ENCODE measurements around the gene VWA8.

VWA8 gene

DNA sequence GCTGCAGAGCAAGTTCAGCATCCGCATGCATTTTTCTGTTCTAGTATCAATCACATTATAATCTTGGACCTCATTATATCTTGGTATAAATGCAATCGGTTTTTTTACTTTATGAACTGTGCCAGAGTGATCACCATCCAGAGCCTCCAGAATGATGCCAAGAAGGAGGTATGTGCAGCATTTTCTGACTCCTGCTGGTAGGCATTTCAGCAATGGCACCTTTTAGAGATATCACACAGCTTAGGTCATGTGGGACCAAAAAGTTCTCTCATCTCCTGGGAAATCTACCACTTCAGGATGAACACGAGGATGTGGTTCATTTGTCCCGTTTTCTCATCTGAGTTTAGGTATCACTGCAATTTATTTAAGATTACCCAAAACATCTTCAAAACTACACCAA, 220.4 kb downstream of the VWA8 start:
- DNase-seq = no peak

DNA sequence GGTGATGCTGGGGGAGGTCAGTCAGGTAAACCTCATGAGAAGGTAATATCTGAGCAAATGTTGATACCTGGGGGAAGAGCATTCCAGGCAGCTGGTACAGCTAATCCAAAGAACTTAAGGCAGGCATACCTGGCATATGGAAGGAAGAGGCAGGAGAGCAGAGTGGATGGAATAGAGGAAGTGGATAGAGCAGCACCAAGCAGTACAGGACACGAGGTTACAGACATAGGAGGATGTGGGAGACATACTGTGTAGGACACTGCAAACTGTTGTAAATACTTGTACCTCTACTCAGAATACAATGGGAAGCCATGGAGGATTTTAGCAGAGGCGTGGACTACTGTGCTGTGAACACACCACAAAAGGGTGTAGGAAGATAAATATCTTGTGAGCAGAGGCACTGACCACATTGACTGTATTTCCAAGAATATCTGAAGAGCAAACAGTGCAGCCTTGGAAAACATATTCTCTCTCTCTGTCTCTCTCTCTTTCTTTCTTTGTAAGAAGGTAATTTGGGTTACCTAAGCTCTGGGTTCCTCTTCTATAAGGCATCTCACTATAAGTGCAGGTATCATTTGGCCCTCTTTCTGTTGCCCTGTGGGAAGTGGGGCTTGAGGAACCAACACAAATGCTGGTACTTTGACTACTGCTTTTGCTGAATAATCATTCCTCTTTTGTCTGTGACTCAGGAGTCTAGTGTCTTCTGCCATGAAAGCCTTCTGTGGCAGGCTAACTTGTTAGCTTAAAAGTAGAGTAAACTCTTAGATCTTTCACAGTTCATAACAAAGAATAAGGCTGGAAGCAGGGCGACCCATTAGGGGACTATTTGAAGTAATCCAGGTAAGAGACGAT, 238.0 kb downstream of the VWA8 start:
- no peak for DNase-seq

DNA sequence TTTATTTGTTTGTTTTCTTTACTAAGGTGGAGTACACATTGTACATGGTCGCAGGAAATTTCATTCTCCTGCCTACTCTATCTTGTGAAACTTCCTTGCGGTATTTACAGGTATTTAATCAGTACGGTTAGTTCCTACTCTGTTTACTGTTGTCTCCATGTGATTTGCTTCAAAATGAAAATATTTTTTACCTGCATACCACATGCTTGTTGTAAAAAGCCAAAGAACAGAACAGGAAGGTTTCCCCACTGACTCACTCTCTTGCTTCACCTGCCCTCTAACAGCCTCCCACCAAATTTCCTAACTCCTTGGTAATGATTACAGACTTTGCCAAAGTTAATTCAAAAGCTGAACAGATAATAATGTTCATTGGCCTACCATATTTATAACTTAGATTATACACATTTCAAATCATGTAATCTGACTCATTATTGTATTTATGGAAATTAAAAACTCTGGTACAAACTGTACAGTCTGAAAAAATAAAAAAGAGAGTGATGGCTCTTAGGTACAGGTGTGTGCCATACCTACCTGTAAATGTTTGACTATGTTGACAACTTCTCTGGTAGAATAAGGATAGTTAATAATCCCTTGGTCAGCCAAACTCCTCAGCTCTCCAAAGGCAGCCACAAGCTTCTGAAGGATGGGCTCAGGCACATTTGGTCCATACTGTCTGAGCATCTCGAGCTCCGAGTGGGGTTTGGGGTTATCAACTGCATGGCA, 239.9 kb downstream of the VWA8 start:
- no peak for DNase-seq

DNA sequence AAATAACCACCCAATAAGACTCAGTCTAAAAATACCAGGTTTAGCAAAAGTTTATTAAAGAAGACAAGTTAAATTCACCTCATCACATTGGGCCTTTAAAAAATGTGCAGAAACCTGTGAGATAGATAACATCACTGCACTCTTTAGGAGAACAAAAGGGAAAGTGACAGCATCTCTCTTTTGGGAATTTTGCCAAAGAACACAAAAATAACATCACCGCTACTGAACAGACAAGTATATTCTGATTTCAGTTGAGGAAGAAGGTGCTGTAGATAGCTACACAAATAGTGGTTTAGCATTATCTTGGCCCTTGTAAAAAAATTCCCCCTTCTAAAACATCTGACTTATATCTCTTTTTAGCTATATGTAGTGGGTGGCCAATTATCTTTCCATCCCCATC, 244.7 kb downstream of the VWA8 start:
- DNase-seq = no peak

DNA sequence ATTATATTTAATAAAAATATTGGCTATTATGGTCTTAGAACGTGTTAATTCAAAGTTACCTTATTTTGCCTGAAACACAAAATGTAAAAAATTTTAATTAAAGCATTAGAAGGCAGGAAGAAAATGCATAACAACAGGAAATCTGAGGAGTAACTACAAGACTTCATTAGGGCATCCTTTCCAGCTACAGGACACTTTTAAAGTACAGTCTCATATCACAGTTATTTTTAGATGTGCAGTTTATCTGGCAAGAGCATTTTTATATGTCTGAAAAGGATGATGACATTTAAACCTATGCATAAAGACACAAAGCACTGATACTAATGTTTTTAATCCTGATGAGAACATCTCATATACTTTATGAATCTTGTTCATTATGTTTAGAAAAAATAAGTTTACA, 247.5 kb downstream of the VWA8 start:
- DNase-seq = no peak

DNA sequence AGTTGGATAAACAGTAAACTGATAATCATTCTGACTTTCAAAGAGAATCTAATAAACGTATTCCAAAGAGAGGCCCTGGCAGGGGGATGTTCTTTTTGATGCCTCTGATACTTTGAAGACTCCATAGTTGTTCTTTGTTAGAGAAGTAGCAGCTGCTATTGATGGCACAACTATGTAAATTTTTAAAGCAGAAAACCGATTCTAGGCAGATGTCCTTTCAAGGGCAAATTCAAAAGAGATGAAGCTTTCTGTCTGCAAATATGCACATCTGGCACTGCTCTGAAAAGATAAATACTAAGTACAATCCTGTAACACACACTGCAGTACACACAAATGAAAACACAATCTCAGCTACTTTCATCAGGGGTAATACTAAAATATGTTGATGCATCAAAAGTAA, 250.1 kb downstream of the VWA8 start:
- DNase-seq = no peak

DNA sequence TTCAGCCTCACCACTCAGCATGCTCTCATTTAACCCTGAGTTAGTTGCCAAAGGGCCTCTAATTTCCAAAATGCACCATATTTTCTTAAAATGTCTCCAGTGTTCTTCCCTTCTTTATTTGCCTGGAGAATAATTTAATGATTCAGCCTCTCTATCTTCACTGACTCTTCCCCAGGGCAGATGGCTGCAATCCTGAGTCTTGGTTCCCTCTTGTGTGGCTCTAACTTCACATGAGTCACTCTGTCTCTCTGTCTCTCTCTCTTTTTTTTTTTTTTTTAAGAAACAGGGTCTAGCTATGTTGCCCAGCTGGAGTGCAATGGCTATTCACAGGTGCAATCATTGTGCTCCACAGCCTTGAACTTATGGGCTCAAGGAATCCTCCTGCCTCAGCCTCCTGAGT, 251.4 kb downstream of the VWA8 start:
- DNase-seq = no peak

DNA sequence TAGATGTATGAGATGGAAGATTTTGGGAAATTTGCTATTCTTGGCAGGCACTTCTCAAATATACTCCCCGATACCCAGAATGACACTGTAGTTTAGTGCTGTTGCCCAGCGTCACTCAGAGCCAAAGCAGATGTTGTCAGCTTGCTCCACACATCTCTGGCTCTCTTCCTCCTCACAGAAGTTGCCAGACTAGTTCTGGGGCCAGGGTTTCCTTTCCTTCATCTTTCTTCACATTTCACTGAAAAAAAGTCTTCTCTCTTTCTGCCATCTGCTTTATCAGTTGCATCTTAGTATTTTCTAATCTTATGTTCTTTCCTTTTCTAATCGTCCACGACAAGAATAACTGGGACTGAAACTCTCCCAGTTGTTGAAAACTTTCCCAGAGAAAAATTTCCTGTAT, 252.2 kb downstream of the VWA8 start:
- no peak for DNase-seq

DNA sequence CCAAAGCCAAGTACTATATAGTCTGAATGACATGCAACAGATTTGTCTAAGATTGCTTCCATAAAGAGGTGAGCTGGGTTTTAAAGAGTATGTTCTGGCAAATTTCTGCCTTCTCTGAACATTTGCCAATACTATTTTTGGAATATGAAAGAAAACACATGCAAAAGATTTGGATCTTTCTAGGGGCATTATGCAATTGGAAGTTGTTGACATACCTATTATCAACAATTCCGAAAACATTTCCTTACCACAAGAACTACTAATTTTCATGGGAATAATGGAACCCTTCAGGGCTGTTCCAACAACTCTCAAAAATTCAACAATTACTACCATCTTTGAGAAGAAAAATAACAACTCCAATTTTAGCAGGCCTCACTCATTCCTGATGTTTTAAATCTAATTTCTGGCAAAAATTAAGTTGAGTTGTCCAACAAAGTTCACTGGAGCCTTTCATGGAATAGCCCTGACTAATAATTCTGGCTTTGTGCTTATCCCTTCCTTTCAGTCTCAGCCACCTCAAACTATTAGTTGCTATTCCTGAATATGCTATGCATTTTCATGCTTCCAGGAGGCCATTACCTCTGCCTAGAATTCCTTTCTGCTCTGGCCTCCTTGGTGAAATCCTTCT, 253.6 kb downstream of the VWA8 start:
- no peak for DNase-seq

DNA sequence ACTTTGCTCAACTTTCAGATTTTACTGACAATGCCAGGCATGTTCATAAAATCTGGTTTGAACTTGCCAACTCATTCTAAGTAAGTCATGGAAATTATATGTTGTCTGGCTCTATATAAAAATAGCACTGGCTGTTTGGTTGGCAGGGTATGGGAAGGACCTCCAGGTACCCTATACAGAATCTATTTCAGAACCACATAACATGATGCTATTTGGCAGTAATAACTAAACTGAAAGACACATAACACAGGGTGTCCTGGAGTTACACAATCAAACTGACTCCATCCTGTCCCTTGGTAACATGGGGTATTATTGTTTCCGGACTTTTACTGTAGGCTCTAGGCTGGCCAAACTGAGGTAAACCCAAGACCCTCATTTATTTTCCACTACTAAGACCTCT, 254.8 kb downstream of the VWA8 start:
- no peak for DNase-seq

DNA sequence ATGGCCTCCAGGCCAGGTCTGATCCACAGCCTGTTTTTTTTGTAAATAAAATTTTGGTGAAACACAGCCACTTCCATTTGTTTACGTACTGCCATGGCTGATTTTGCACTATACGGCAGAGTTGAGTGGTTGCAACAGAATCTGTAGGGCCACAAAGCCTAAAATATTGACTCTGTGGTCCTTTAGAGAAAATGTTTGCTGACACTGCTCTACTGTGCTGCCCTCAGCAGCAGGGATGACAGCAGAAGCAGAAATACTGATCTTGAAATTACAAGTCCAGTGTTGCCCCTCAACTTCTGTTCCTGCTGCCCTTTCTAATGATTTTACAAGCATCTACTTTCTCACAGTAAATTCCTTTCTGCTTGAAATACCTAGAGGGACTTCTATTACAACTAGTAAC, 258.4 kb downstream of the VWA8 start:
- DNase-seq = no peak

DNA sequence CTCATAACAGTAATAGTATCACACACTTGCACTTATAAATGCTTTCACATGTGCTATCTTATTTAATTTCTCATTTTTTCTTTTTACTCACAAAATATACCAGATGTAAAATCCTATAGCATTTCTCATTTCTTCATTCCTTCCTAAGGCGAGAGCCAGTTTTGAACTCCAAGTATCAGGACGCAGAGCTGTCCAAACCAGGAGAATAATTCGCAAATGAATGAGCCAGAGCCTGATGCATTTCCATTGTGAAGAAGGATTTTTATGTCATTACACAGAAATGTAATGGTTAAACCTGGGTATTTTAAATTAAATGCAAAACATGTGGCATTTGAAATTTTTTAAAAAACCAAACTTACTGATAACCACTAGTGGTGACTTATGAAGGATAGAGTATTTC, 259.2 kb downstream of the VWA8 start:
- DNase-seq = no peak

DNA sequence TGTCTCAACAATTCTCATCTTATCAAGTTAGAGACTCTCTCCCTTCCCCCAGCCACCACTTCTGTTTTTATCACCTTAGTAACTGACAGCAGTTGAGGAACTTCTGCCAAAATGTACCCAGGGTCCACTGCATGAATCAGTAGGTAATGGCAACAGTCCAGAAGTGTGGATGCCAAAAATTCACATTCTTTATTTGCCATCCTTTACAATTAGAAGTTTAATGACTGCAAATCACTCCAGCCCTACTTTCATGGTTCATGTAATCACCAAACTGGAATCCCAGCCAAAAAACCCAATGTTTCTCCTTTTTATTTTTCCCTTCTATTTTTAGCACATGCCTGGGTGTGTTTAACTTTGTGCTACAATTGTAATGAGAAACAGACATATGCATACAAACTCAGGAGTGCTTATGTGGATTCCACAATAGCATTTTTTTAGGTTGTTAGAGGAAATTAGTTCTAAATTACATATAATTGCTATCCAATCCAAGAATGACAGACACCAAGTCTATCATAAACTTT, 260.1 kb downstream of the VWA8 start:
- DNase-seq = peak; percentile 82 to 94

DNA sequence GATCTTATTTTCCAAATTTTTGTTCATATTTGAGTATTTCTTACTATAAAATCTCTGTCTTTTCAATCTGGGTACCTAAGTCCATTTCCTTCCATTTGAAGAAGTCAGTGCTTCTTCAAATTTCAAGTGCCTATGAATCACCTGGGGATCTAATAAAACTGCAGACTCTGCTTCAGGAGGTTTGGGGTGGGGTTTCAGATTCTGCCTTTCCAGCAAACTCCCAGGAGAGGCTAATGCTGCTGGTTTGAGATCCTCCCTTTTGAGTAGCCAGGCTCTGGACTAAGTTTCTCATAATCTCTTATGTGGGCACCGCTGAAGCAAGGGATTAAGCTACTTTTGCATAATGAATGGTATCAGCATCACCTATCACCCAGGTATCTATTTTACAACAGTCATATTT, 261.1 kb downstream of the VWA8 start:
- no peak for DNase-seq

DNA sequence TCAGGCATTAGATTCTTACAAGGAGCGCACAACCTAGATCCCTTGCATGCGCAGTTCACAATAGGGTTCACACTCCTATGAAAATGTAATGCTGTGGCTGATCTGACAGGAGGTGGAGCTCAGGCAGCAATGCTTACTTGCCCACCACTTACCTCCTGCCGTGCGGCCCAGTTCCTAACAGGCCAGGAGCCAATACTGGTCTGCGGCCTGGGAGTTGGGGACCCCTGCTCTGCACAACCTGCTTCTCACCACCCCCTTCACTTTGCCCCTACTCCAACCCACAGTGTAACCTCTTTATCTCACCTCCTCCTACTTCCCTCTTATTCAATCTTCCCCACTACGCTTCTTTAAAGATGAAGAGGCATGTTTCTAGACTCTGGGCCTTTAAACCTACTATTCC, 263.3 kb downstream of the VWA8 start:
- no peak for DNase-seq

DNA sequence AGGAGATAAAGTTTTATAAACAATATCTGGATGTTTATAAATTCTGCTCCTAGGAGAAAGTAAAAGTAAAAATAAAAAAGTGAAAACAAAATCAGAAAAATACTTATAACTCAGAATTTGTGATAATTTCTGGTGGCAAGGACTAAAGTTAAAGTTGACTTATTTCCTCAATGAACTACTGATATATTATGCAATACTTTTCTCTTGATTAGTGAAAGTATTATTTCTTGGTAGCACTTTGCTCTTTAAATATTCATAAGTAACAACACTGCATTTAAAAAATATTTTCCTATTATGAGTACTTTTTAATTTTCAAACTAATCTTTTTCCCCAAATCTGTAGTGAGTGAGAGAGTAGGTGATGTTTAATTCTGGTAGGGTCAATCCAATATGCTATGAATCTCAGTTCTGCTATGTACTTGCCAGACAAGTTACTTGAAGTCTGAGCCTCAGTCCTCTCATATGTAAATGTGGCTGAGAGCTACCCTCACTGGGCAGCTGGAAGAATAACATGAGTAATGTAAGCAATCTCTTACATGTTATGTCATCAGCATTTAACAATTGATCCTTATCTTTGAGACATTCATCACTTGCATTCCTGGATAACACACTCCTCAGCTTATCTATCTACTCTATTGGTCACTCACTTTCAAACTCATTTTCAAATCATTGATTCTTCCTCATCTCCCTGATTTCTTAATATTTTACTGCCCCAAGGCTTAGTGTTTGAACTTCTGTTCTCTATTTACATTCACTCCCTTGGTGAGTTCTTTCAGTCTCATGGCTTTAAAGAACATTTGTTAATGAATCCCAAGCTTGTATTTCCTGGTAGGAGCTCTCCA, 264.5 kb downstream of the VWA8 start:
- no peak for DNase-seq

DNA sequence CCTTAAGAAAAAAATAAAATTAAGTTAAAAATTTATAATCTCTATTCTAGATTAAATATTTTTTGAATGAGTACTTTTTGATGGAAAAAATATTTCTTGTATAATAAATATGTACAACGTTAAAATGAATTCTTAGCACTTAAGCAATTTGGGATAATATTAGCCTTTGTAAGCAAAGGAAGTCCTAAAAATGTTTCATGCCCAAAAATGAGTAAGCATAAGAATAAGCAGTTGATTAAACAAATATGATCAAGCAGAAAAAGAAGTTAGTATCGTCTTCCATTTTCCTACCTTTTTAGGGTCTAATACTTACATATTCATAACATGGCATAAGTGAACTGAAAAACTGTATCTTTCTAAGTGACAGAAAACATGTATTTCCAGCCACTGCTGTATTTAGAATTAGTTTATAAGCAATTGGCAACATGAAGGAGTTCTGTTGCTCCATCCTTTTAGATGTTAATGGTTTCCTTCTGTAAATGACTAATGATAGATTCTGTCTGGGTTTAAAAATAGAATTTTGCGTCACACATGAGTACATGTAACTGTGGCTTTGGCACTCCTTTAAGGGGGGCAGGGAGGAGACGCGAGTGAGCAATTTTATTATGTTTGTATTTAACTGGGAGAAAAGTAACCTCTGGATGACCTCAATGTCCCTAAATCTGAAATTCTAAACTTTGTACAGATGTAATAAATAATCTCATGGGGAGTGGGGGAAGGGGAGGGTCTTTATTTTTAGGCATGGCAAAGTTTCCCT, 266.2 kb downstream of the VWA8 start:
- DNase-seq = peak; percentile 5 to 47

DNA sequence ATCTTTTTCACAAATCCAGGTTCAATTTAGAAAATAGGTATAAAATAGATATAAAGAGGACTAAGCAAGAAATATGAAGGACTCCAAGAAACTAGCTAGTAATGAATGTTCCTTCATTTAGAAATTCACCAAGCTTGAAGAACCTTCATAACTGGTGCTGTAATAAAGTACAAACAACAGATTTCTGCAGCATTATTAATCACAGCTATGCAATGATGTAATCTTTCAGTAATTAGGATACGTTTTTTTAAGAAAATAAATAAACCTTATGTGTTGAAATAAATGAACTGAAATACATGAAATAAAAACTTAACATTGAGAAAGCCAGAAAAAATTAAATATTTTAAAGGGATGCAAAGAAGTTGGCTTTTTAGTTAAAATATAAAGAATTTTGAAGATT, 267.5 kb downstream of the VWA8 start:
- DNase-seq = no peak

DNA sequence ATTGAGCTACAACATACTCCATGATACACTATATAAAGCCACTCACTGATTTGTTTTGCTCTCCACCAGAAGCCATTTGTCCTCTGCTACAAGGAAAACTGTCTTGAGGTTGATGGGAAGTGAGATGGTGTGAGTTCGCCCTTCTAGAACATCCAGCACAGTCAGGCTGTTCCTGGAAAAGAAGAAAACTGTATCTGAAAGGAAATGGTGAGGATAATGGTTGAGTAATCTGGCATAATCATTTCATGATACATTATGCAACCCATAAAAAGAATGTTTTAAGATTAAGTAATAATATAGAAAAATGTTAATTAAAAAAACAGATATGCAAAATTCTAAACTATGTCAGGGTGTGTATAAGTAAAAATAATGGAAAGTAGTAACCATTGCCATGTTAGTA, 269.6 kb downstream of the VWA8 start:
- DNase-seq = no peak

DNA sequence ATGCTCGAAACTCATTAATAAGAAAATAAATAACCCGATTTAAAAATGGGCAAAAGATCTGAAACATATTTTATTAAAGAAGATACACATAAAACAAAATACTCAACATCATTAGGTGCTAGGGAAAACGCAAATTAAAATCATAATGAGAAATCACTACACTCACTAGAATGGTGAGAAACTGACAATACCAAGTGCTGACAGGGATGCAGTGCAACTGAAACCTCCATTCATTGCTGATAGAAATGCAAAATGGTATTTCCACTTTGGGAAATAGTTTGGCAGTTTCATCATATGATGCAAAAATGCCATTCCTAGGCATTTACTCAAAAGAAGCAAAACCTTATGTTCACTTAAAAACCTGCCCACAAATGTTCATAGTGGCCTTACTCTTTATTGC, 278.1 kb downstream of the VWA8 start:
- no peak for DNase-seq

DNA sequence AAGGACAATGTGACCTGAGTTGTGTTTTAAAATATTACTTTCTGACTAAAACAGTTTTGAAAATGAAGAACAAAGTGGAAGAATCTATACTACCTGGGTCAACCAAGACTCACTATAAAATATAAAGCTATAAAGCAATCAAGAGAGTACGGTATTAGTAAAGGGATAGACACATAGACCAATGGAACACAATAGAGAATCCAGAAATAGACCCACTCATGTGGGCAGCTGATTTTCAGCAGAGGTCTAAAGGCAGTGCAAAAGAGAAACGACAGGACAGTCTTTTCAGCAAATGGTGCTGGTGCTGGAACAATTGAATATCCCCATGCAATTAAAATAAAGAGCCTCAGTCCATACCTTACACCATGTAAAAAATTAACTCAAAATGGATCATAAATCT, 278.9 kb downstream of the VWA8 start:
- DNase-seq = no peak

DNA sequence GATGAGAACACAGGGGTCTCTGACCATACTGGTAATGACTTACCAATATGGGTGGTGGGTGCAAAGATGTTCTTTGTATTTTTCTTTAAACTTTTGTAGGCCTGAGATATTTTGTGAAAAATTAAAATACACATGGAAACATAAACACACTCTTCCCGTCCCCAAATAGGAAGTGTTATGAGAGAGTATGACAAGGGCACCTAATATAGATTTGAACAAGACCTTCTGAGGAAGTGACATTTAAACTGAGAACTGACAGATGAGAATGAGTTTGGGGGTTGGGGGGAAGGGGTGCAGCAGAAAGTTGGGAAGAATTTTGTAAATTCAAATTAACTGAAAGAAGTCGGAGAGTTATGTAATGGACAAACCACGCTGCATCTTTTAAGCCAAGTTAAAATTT, 279.3 kb downstream of the VWA8 start:
- DNase-seq = no peak

Measured in NCI-H2081 (cell line).